Right lobe of liver (tissue), 6 donors: Measurements from ENCODE around the gene ATP6V1G3. TPM values are rescaled to one million over a fixed set of nuclear protein-coding genes. Genes with fewer than 3 reads are reported as not detected.
A peak's percentile ranks its signal among the peaks of the same experiment; 100 is the strongest.

ENCODE experiments used
- ATAC-seq, 4 donors: fragments of 200-7000 bp; cut with Tn5 transposase; one replicate each; pipeline ENCODE4 v1.9.1; 2020; ENCODE audit warnings: mild to moderate bottlenecking in 4 of 4, moderate library complexity in 4 of 4
- DNase-seq, 3 donors: peaks; one replicate each; pipeline ENCODE4 v3.0.0-alpha.2; 2020
- H3K27ac ChIP-seq, 3 donors: fragments of 200-600 bp; one replicate each; pipeline ENCODE4 v1.8.0; 2022
- H3K27me3 ChIP-seq, 2 donors: fragments of 200-600 bp; one replicate each; pipeline ENCODE4 v1.8.0; 2022
- H3K36me3 ChIP-seq, 4 donors: fragments of 200-600 bp; sonication (generic) in 1 of 4; one replicate each; pipeline versions ENCODE4 v1.5.1 to v1.8.0; 2017 to 2022; ENCODE audit warnings: control low read depth in 1 of 4
- H3K4me1 ChIP-seq, 4 donors: fragments of 200-600 bp; sonication (generic) in 1 of 4; one replicate each; pipeline versions ENCODE4 v1.5.1 to v1.8.0; 2017 to 2022; ENCODE audit warnings: control low read depth in 1 of 4
- H3K4me3 ChIP-seq, 3 donors: fragments of 200-600 bp; one replicate each; pipeline ENCODE4 v1.8.0; 2022
- H3K9me3 ChIP-seq, 4 donors: fragments of 200-600 bp; sonication (generic) in 1 of 4; one replicate each; pipeline versions ENCODE4 v1.5.1 to v1.8.0; 2017 to 2022; ENCODE audit warnings: control low read depth in 1 of 4
- POLR2A ChIP-seq: fragments of 450-650 bp; IDR thresholded peaks from one replicate; pipeline ENCODE4 v1.6.1; 2017; ENCODE audit warnings: antibody characterized with exemption, mild to moderate bottlenecking
- WGBS: methylation state at CpG from one replicate; pipeline ENCODE4 v1.1.6; 2018; ENCODE audit warnings: low coverage, low lambda C conversion rate; ENCODE audit not compliant: insufficient coverage; ENCODE audit errors: missing lambda C conversion rate; 5-methylcytosine and 5-hydroxymethylcytosine counted together
- intact Hi-C, 2 donors: fragments of 100-400 bp; cut with DNase I; formaldehyde crosslinking; loops; one replicate each; pipeline versions ENCODE4 v1.11.2 to v1.14.1; 2022
- total RNA-seq, 6 experiments: library from RNA; depleted of rRNA in 2 of 6; stranded (reverse); fragments of >200 nt in 2 of 6; fragmentation: NEBNext Ultra II Directional in 3 of 6; extraction: Animal tissue kit (Norgen Biotek cat#: 25700) in 3 of 6; gene quantifications; one replicate each; pipeline versions ENCODE4 v1.1.0 to v1.2.4, GENCODE V29; 2016 to 2023
- TF ChIP-seq, protein P1 (sequence below), 4 donors: fragments of 200-600 bp in 3 of 4; fragments of 450-650 bp in 1 of 4; IDR thresholded peaks; one replicate each; pipeline versions ENCODE4 v1.5.1 to v1.8.0; 2016 to 2022; ENCODE audit warnings: antibody characterized with exemption in 4 of 4, mild to moderate bottlenecking in 2 of 4
- donor health status: DM: no; HTN: yes; CAD: no.
- donor health status: DM: no; HTN: no; CAD: no.
- donor health status: DM: no; HTN: no; CAD: no.
- donor health status: DM: no; HTN: yes; CAD: no.
- donor health status: DM: no; HTN: yes; CAD: no.

The ATP6V1G3 gene
- total RNA-seq, 6 experiments from 2014 or later = not detected

DNA sequence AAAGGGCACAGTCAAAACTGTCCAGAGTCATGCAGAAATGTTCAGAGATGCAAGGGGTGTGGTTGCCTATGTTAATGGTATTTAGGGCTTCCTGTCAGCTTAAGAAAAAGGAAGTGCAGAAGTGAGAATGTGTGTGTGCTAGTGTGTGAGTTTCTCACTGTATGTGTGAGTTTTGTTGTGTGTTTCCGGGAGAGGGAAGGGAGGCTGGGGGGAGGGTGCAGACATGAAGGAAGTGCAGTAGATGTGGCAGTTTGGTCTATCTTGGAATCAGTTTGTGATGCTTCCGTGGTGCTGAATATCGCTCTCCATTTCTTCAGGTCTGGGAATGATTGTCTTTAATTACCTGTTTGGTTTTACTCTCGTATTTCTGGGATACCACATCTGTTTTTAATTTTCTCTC is 16.5 kb upstream of the ATP6V1G3 start:
- ATAC-seq = peak; percentile 68 to 84 (median 71)
- DNase-seq = peak in 1 of 3 donors; percentile 58
- Histone ChIP-seq H3K4me1 (no peaks in the 10 kb centered on the region), H3K9me3 (no peaks in the 10 kb centered on the region), H3K4me3 (no peak overlapping the region), H3K36me3 (no peaks in the 10 kb centered on the region), H3K27ac (no peak overlapping the region), H3K27me3 (no peaks in the 10 kb centered on the region)
- 40% methylated on average over 4 of the region's 4 CpGs for WGBS
- no peak for TF ChIP-seq POLR2A
- TF ChIP-seq, protein P1, sequence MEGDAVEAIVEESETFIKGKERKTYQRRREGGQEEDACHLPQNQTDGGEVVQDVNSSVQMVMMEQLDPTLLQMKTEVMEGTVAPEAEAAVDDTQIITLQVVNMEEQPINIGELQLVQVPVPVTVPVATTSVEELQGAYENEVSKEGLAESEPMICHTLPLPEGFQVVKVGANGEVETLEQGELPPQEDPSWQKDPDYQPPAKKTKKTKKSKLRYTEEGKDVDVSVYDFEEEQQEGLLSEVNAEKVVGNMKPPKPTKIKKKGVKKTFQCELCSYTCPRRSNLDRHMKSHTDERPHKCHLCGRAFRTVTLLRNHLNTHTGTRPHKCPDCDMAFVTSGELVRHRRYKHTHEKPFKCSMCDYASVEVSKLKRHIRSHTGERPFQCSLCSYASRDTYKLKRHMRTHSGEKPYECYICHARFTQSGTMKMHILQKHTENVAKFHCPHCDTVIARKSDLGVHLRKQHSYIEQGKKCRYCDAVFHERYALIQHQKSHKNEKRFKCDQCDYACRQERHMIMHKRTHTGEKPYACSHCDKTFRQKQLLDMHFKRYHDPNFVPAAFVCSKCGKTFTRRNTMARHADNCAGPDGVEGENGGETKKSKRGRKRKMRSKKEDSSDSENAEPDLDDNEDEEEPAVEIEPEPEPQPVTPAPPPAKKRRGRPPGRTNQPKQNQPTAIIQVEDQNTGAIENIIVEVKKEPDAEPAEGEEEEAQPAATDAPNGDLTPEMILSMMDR (IDR thresholded peaks at IDR 0.05) = no peak
- intact Hi-C loops = no loop called here

- DNase-seq (no peak), ATAC-seq (no peak)
- Histone ChIP-seq H3K27me3 (no peaks in the 10 kb centered on the region), H3K36me3 (no peaks in the 10 kb centered on the region), H3K27ac (no peak overlapping the region), H3K4me1 (no peaks in the 10 kb centered on the region), H3K4me3 (no peak overlapping the region), H3K9me3 (no peaks in the 10 kb centered on the region)
- no peak for TF ChIP-seq POLR2A
- TF ChIP-seq, protein P1 (IDR thresholded peaks at IDR 0.05) = no peak
- WGBS = 77% methylated on average over 2 of the region's 2 CpGs
- intact Hi-C loops = no loop called here
These were observed 12.4 kb upstream of the ATP6V1G3 start for GRCh38 chr1:198552668-198553416.

DNA sequence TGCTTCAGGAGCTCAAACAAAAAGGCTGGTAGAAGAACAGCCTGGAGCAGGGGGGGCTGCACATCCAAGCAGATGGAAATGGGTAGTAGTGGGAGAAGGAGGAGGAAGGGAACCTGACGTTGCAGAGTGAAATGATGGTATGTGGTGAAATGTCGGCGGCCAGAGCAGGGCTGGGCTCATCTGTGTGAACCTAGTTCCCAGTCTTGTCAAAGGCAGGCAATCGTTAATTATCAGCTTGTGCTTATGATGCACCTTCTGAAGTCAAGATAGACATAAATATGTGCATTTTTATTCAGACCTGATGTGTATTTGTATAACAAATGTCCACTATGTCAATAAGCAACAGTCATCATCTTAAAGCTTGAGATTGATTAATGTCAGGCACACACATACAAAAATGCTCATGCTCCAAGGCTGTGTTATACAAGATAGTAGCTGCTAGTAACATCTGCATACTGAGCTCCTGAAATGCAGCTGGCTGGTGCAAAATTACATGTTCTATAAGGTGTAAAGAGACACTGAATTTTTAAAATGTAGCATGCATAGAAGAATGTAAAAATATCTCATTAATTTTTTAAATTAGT is 10.6 kb upstream of the ATP6V1G3 start:
- no peak for TF ChIP-seq POLR2A
- TF ChIP-seq, protein P1 (IDR thresholded peaks at IDR 0.05) = no peak
- Histone ChIP-seq H3K27me3 (no peaks in the 10 kb centered on the region), H3K4me3 (no peak overlapping the region), H3K27ac (no peak overlapping the region), H3K36me3 (no peaks in the 10 kb centered on the region), H3K9me3 (no peaks in the 10 kb centered on the region), H3K4me1 (no peaks in the 10 kb centered on the region)
- intact Hi-C loops = no loop called here
- no peak for DNase-seq
- ATAC-seq = peak in 1 of 4 donors; percentile 14
- WGBS = 58% methylated on average over 4 of the region's 4 CpGs

DNA sequence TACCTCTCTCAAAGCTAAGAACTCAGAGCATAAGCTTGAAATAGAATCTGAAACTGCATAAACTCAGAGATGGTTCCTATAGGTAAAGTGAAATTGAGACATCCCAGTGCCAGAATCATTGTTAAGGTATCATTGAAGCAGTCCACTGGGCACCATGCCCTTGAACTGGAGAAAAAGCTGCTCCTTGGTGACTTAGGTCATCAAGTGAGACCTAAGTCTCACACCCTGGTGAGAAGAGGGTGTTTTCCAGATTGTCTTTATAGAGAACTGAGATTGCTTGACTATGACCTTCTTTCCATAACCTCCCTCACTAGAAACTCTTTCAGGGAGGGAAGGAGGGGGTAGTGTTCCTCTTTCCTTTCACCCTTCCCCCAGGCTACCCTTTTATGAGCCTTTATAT is 9.4 kb upstream of the ATP6V1G3 start:
- Histone ChIP-seq H3K27ac (no peak overlapping the region), H3K4me1 (no peaks in the 10 kb centered on the region), H3K9me3 (no peaks in the 10 kb centered on the region), H3K4me3 (no peak overlapping the region), H3K36me3 (no peaks in the 10 kb centered on the region), H3K27me3 (no peaks in the 10 kb centered on the region)
- ATAC-seq = peak; percentile 27 to 65 (median 44)
- TF ChIP-seq POLR2A = no peak
- TF ChIP-seq, protein P1 (IDR thresholded peaks at IDR 0.05) = no peak
- intact Hi-C loops = no loop called here
- DNase-seq = no peak
